SU-DHL-6 (cell line): ENCODE measurements around the gene C1QTNF7.

Source experiments
- EZH2phosphoT487 ChIP-seq: fragments of 200-600 bp; sonication (generic), shearing (Covaris generic); conservative IDR thresholded peaks from 2 replicates; pipeline ENCODE4 v1.6.1; 2018; ENCODE audit warnings: mild to moderate bottlenecking, antibody characterized with exemption, low read length, moderate library complexity, mixed read lengths
- TF ChIP-seq, protein P1 (sequence below): fragments of 200-600 bp; sonication (generic); IDR thresholded peaks from one replicate; pipeline ENCODE4 v1.5.1; 2017; ENCODE audit warnings: antibody characterized with exemption, mild to moderate bottlenecking, low read length, moderate library complexity; ENCODE audit not compliant: insufficient read depth, poor library complexity, severe bottlenecking

DNA sequence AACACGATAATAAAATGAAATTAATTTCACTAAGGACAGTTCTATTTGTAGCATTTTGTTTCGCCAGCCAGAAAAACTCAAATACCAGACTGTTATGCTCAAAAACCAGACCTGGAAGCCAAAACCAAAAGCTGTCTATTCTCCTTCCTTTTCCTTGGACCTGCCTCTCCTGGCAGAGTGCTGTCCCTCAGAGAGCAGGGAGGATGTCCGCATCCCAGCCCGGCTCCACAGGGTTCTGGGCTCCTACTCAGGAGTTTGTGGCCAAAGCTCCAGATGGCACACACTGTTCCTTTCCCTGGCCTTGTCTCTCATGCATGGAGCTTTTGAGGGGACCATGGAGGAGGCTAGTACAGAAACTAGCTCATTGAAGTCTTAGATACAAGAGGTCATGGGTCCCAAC lies 41.9 kb upstream of the C1QTNF7 start:
- TF ChIP-seq, protein P1, sequence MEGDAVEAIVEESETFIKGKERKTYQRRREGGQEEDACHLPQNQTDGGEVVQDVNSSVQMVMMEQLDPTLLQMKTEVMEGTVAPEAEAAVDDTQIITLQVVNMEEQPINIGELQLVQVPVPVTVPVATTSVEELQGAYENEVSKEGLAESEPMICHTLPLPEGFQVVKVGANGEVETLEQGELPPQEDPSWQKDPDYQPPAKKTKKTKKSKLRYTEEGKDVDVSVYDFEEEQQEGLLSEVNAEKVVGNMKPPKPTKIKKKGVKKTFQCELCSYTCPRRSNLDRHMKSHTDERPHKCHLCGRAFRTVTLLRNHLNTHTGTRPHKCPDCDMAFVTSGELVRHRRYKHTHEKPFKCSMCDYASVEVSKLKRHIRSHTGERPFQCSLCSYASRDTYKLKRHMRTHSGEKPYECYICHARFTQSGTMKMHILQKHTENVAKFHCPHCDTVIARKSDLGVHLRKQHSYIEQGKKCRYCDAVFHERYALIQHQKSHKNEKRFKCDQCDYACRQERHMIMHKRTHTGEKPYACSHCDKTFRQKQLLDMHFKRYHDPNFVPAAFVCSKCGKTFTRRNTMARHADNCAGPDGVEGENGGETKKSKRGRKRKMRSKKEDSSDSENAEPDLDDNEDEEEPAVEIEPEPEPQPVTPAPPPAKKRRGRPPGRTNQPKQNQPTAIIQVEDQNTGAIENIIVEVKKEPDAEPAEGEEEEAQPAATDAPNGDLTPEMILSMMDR: no peak
- TF ChIP-seq EZH2phosphoT487: no peak
